HEK293T (cell line): Measurements from ENCODE around the gene NNAT.
A peak's percentile ranks its signal among the peaks of the same experiment; 100 is the strongest.

Experiments used
- CTCF ChIA-PET: fragments of 350-600 bp; formaldehyde crosslinking; extraction: SDS; loops from one replicate; lab custom pipeline; 2021; ENCODE audit warnings: antibody characterized with exemption, inconsistent platforms; lab: Yijun Ruan, JAX
- POLR2A ChIA-PET: fragments of 350-600 bp; formaldehyde crosslinking; extraction: SDS; loops from one replicate; lab custom pipeline; 2020; ENCODE audit warnings: antibody characterized with exemption, inconsistent platforms; lab: Yijun Ruan, JAX
- DNase-seq: peaks from one replicate; pipeline ENCODE4 v3.0.0; 2012; ENCODE audit warnings: mixed read lengths; ENCODE audit errors: extremely low spot score
- ARNT ChIP-seq: fragments of 450-650 bp; IDR thresholded peaks from 2 replicates; pipeline ENCODE4 v1.6.1; 2017; ENCODE audit warnings: mild to moderate bottlenecking
- BHLHE40 ChIP-seq: fragments of 450-650 bp; IDR thresholded peaks from 2 replicates; pipeline ENCODE4 v1.6.1; 2016; ENCODE audit warnings: mild to moderate bottlenecking, moderate library complexity, borderline replicate concordance
- CTBP1 ChIP-seq: fragments of 450-650 bp; IDR thresholded peaks from 2 replicates; pipeline ENCODE4 v1.6.1; 2016; ENCODE audit warnings: borderline replicate concordance
- ELF4 ChIP-seq: fragments of 450-650 bp; IDR thresholded peaks from 2 replicates; pipeline ENCODE4 v1.6.1; 2017; ENCODE audit warnings: antibody characterized with exemption
- FOXA1 ChIP-seq: fragments of 450-650 bp; IDR thresholded peaks from 2 replicates; pipeline ENCODE4 v1.6.1; 2016; ENCODE audit warnings: mild to moderate bottlenecking
- FOXK2 ChIP-seq: fragments of 450-650 bp; IDR thresholded peaks from 2 replicates; pipeline ENCODE4 v1.6.1; 2016; ENCODE audit warnings: mild to moderate bottlenecking
- FOXM1 ChIP-seq: fragments of 450-650 bp; IDR thresholded peaks from 2 replicates; pipeline ENCODE4 v1.6.1; 2017; ENCODE audit warnings: mild to moderate bottlenecking, borderline replicate concordance
- HDGF ChIP-seq: fragments of 450-650 bp; IDR thresholded peaks from 2 replicates; pipeline ENCODE4 v1.6.1; 2017; ENCODE audit warnings: antibody characterized with exemption, borderline replicate concordance
- L3MBTL2 ChIP-seq: fragments of 450-650 bp; conservative IDR thresholded peaks from 2 replicates; pipeline ENCODE4 v1.6.1; 2016; ENCODE audit warnings: mild to moderate bottlenecking
- LEF1 ChIP-seq: fragments of 450-650 bp; IDR thresholded peaks from 2 replicates; pipeline ENCODE4 v1.6.1; 2017; ENCODE audit warnings: mild to moderate bottlenecking, borderline replicate concordance
- PKNOX1 ChIP-seq: fragments of 450-650 bp; IDR thresholded peaks from 2 replicates; pipeline ENCODE4 v1.6.1; 2016
- SP1 ChIP-seq: fragments of 450-650 bp; IDR thresholded peaks from 2 replicates; pipeline ENCODE4 v1.6.1; 2017
- SUZ12 ChIP-seq: fragments of 450-650 bp; IDR thresholded peaks from 2 replicates; pipeline ENCODE4 v1.6.1; 2016; ENCODE audit warnings: mild to moderate bottlenecking
- TARDBP ChIP-seq: fragments of 450-650 bp; IDR thresholded peaks from 2 replicates; pipeline ENCODE4 v1.6.1; 2016
- ZNF384 ChIP-seq: fragments of 450-650 bp; IDR thresholded peaks from 2 replicates; pipeline ENCODE4 v1.6.1; 2016

The NNAT gene

DNA sequence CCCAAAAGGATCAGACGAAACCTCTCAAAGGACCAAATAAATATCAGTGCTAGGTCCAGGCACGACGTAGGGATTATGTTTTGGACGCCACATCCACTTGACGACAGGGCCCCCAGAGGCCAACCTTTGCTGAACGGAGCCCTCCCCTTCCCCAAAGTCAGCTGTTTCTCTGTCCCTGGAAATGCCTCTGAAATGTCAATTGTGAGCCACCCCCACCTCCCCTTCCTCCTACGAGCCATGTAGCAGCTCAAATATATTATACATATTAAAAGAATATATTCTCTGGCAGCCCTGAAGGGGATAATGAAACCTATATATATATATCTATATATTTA, 46.2 kb downstream of the NNAT start:
- CTCF ChIA-PET: no interaction called here
- TF ChIP-seq HDGF: no peak
- TF ChIP-seq ELF4: no peak
- TF ChIP-seq L3MBTL2: no peak
- TF ChIP-seq SP1: no peak
- POLR2A ChIA-PET: no interaction called here
- no peak for DNase-seq

- no peak for TF ChIP-seq CTBP1
- no peak for TF ChIP-seq FOXA1
- TF ChIP-seq SUZ12: no peak
- TF ChIP-seq FOXM1: no peak
- CTCF ChIA-PET: no interaction called here
- POLR2A ChIA-PET: no interaction called here
- peak; percentile 34 for DNase-seq
Measured at GRCh38 chr20:37567671-37568588, 46.9 kb downstream of the NNAT start.

DNA sequence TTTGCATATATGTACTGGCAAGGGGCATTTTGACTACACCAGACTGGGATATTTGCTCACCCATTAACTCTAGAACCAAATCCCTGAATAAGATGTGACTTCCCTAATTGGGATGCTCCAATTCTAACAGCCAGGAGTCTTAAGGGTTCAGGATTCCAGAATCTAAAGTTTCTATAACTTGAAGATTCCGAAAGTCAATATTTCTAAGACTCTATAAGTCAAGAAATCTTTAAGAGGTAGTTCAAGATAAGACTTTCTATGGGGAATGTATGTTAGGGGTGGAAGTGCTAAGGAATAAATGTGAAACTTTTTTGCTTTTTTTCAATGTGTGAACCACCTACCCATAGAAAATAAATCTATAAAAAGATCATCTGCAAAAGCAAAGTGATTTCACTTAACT, 49.4 kb downstream of the NNAT start:
- ChIA-PET CTCF (no interaction called here), POLR2A (no interaction called here)
- no peak for DNase-seq
- TF ChIP-seq LEF1 (no peak), FOXM1 (no peak), L3MBTL2 (no peak), SP1 (no peak), PKNOX1 (no peak), CTBP1 (no peak), BHLHE40 (no peak), SUZ12 (no peak), ARNT (no peak), TARDBP (no peak), ELF4 (no peak), HDGF (no peak), FOXK2 (no peak)

DNA sequence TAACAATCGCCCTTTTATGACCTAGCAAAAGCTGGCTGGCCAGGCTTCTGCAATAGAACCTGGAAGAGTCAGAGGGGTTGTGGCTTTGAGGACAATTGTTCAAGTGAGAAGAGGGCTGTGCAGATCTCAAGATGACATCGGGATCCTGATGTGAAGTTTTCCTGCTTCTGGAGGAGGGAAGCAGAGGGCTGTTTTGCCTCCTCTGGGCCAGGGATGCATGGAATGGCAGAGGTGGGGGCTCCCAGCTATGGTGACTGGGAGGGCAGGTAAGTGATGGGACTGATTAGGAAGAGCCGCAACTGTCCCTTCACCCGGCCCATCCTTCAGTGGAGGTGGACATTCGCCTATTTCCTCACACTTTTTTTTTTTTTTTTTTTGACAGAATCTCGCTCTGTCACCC, 50.0 kb downstream of the NNAT start:
- TF ChIP-seq FOXA1 (no peak), HDGF (no peak), FOXK2 (no peak), SUZ12 (no peak), SP1 (no peak), PKNOX1 (no peak), ZNF384 (no peak), L3MBTL2 (no peak), LEF1 (no peak), ARNT (no peak), FOXM1 (no peak), BHLHE40 (no peak), ELF4 (no peak), TARDBP (no peak)
- ChIA-PET CTCF (no interaction called here), POLR2A (no interaction called here)
- DNase-seq: no peak
